Neural cell (in vitro differentiated cells): Measurements from ENCODE around the gene LDLRAD2.

Experiments used
- EZH2 ChIP-seq: fragments of 200-600, 300-800 bp; shearing (Covaris generic), sonication (generic); IDR thresholded peaks from 2 replicates; pipeline ENCODE4 v1.6.1; 2014; ENCODE audit warnings: antibody characterized with exemption, low read length, borderline replicate concordance, mild to moderate bottlenecking; ENCODE audit not compliant: insufficient read depth, poor library complexity, severe bottlenecking
- MXI1 ChIP-seq: fragments of 450-650 bp; conservative IDR thresholded peaks from 2 replicates; pipeline ENCODE4 v1.6.1; 2014; ENCODE audit warnings: antibody characterized with exemption, mild to moderate bottlenecking; ENCODE audit not compliant: poor library complexity, severe bottlenecking

DNA sequence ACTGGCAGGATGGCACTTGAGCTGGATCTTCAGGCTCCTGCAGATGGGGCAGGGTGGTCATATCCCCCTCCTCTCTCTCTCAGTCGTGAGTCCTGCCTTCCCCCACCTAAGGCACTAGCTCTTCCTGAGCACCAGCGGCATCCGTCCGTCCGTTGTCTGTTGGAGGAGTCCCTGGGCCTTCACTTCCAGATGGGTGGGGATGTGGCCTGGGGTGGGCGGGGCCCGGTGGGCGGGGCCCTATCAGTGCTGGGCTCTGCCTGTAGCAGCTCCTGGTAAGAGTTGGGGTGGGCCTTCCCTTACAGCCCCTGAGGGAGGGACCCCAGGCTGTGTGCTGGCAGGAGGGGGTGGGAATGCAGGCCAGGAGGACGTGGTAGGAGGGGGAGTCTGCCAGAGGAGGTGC lies 10.3 kb downstream of the LDLRAD2 start:
- TF ChIP-seq MXI1: no peak
- no peak for TF ChIP-seq EZH2
